HUES64 (cell line): ENCODE results near the gene ZNF790. TPM values are rescaled to one million over a fixed set of nuclear protein-coding genes. Genes with fewer than 3 reads are reported as not detected.

Experiments used
- H3K27ac ChIP-seq: 2 replicates; pipeline ENCODE4 v1.7.0; 2013; ENCODE audit warnings: low read depth, low read length, inconsistent platforms
- H3K27me3 ChIP-seq: 2 replicates; pipeline ENCODE4 v1.6.1; 2013; ENCODE audit warnings: mild to moderate bottlenecking, low read length; ENCODE audit not compliant: insufficient read depth
- H3K36me3 ChIP-seq: 2 replicates; pipeline ENCODE4 v1.6.1; 2013; ENCODE audit warnings: mild to moderate bottlenecking, low read length; ENCODE audit not compliant: insufficient read depth
- H3K4me1 ChIP-seq: 2 replicates; pipeline ENCODE4 v1.6.1; 2013; ENCODE audit warnings: mild to moderate bottlenecking, low read length, moderate library complexity; ENCODE audit not compliant: insufficient read depth
- H3K4me3 ChIP-seq: 2 replicates; pipeline ENCODE4 v1.5.1; 2013; ENCODE audit warnings: mild to moderate bottlenecking, low read length, moderate library complexity
- H3K9ac ChIP-seq: 2 replicates; pipeline ENCODE4 v1.6.1; 2013; ENCODE audit warnings: mild to moderate bottlenecking, low read depth, low read length
- H3K9me3 ChIP-seq: 2 replicates; pipeline ENCODE4 v1.6.1; 2013; ENCODE audit warnings: low read depth, low read length; ENCODE audit not compliant: insufficient read depth
- WGBS: fragments of 150-250, 120-280 bp; methylation state at CpG from one replicate; pipeline ENCODE4 v1.1.7; 2013; ENCODE audit warnings: missing lambda C conversion rate; 5-methylcytosine and 5-hydroxymethylcytosine counted together
- polyA plus RNA-seq, 2 experiments: library from polyadenylated mRNA; stranded (reverse); fragments of 50-300 nt; gene quantifications; one replicate each; pipeline ENCODE4 v1.2.3, GENCODE V29; 2013

The ZNF790 gene
- polyA plus RNA-seq (2013, experiment 1 of 2) = 3.8 TPM
- polyA plus RNA-seq (2013, experiment 2 of 2) = 4.3 TPM

GRCh38 chr19:36837906-36838783 is at the start of gene ZNF790:
TSS of gene ZNF790 (minus strand) at chr19:36838387. CDS start at chr19:36825619, 12,768 bp downstream.
- WGBS = under 1% methylated on average over 56 of the region's 56 CpGs
- peaks cover 16% of the 10 kb centered on the region; the same call in 1 of the 2 replicates for H3K9me3 ChIP-seq
- peak within 1 kb of the TSS; percentile 93 for H3K9ac ChIP-seq
- H3K36me3 ChIP-seq = peaks cover 13% of the 10 kb centered on the region
- peak within 1 kb of the TSS; percentile 83 for H3K27ac ChIP-seq
- H3K4me3 ChIP-seq = peak within 1 kb of the TSS; percentile 88
- no peaks in the 10 kb centered on the region for H3K27me3 ChIP-seq
- H3K4me1 ChIP-seq = no peaks in the 10 kb centered on the region

- Histone ChIP-seq H3K4me3 (peak overlapping the region; percentile 19; the same call in 1 of the 2 replicates), H3K27ac (no peak overlapping the region), H3K9me3 (peaks cover 97% of the 10 kb centered on the region), H3K4me1 (no peaks in the 10 kb centered on the region), H3K27me3 (no peaks in the 10 kb centered on the region), H3K9ac (no peak overlapping the region), H3K36me3 (peaks cover 58% of the 10 kb centered on the region)
- 98% methylated on average over 10 of the region's 10 CpGs for WGBS
Observed at GRCh38 chr19:36876993-36877938, 39.1 kb upstream of the ZNF790 start.

- peaks cover 34% of the 10 kb centered on the region; the same call in 1 of the 2 replicates for H3K36me3 ChIP-seq
- H3K4me3 ChIP-seq = peak overlapping the region; percentile 82
- H3K27me3 ChIP-seq = no peaks in the 10 kb centered on the region
- H3K9ac ChIP-seq = no peak overlapping the region
- WGBS = 100% methylated on average over 3 of the region's 3 CpGs
- H3K4me1 ChIP-seq = no peaks in the 10 kb centered on the region; the same call in 1 of the 2 replicates
- peaks cover 22% of the 10 kb centered on the region; the same call in 1 of the 2 replicates for H3K9me3 ChIP-seq
- no peak overlapping the region for H3K27ac ChIP-seq
Observed at GRCh38 chr19:36851898-36852297, 13.7 kb upstream of the ZNF790 start.

- peak within 1 kb of the TSS; percentile 82 for H3K4me3 ChIP-seq
- H3K36me3 ChIP-seq = peaks cover 24% of the 10 kb centered on the region
- H3K4me1 ChIP-seq = no peaks in the 10 kb centered on the region; the same call in 1 of the 2 replicates
- H3K27ac ChIP-seq = peak within 1 kb of the TSS; percentile 33; the same call in 1 of the 2 replicates
- peak within 1 kb of the TSS; percentile 88 for H3K9ac ChIP-seq
- H3K9me3 ChIP-seq = peaks cover 11% of the 10 kb centered on the region; the same call in 1 of the 2 replicates
- 1% methylated on average over 43 of the region's 43 CpGs for WGBS
- H3K27me3 ChIP-seq = no peaks in the 10 kb centered on the region
Observed at GRCh38 chr19:36850559-36851442, 12.6 kb upstream of the ZNF790 start, which contains the start of gene ZNF345. TSS of gene ZNF345 (plus strand) at chr19:36850876. CDS start at chr19:36876831, 25,955 bp downstream.

GRCh38 chr19:36849701-36850558 is 11.7 kb upstream of the ZNF790 start:
- Histone ChIP-seq H3K36me3 (peaks cover 21% of the 10 kb centered on the region), H3K27ac (peak overlapping the region; percentile 33; the same call in 1 of the 2 replicates), H3K4me3 (peak overlapping the region; percentile 82), H3K9ac (peak overlapping the region; percentile 88), H3K27me3 (no peaks in the 10 kb centered on the region), H3K9me3 (peaks cover 8% of the 10 kb centered on the region; the same call in 1 of the 2 replicates), H3K4me1 (no peaks in the 10 kb centered on the region; the same call in 1 of the 2 replicates)
- 2% methylated on average over 36 of the region's 36 CpGs for WGBS

- H3K4me3 ChIP-seq = no peak overlapping the region
- WGBS = 100% methylated on average over 1 of the region's 1 CpG
- no peaks in the 10 kb centered on the region; the same call in 1 of the 2 replicates for H3K4me1 ChIP-seq
- H3K27ac ChIP-seq = no peak overlapping the region
- no peak overlapping the region for H3K9ac ChIP-seq
- peaks cover 18% of the 10 kb centered on the region for H3K36me3 ChIP-seq
- no peaks in the 10 kb centered on the region for H3K27me3 ChIP-seq
- no peaks in the 10 kb centered on the region for H3K9me3 ChIP-seq
Observed at GRCh38 chr19:36847968-36848367, 9.8 kb upstream of the ZNF790 start.

GRCh38 chr19:36838784-36839324 is 667 bp upstream of the ZNF790 start:
- Histone ChIP-seq H3K27me3 (no peaks in the 10 kb centered on the region), H3K4me1 (no peaks in the 10 kb centered on the region), H3K27ac (no peak overlapping the region), H3K36me3 (peaks cover 10% of the 10 kb centered on the region), H3K4me3 (peak overlapping the region; percentile 88), H3K9ac (peak overlapping the region; percentile 93), H3K9me3 (0 out of 2 replicates have a peak, but pooled peaks cover 9% of the 10 kb centered on the region)
- 39% methylated on average over 11 of the region's 12 CpGs for WGBS

GRCh38 chr19:36837176-36837905 is 846 bp downstream of the ZNF790 start:
- Histone ChIP-seq H3K9ac (peak overlapping the region; percentile 93), H3K27ac (no peak overlapping the region), H3K4me3 (peak overlapping the region; percentile 88), H3K27me3 (no peaks in the 10 kb centered on the region), H3K4me1 (no peaks in the 10 kb centered on the region), H3K9me3 (peaks cover 23% of the 10 kb centered on the region; the same call in 1 of the 2 replicates), H3K36me3 (peaks cover 17% of the 10 kb centered on the region)
- WGBS = 60% methylated on average over 8 of the region's 8 CpGs

- Histone ChIP-seq H3K27me3 (no peaks in the 10 kb centered on the region), H3K4me3 (no peak overlapping the region), H3K9ac (no peak overlapping the region), H3K36me3 (peaks cover 48% of the 10 kb centered on the region), H3K4me1 (no peaks in the 10 kb centered on the region), H3K27ac (no peak overlapping the region), H3K9me3 (peaks cover 59% of the 10 kb centered on the region)
- WGBS = no CpG with 5 or more reads among the region's 2 CpGs
Observed at GRCh38 chr19:36833430-36833829, 4.8 kb downstream of the ZNF790 start.
